Gastroesophageal sphincter (tissue), 4 donors: ENCODE measurements around the gene DHRS7. TPM values are rescaled to one million over a fixed set of nuclear protein-coding genes. Genes with fewer than 3 reads are reported as not detected.

Experiments used
- ATAC-seq: fragments of 150-250 bp; one replicate; pipeline ENCODE4 v1.9.1; 2016; ENCODE audit warnings: mild to moderate bottlenecking, moderate library complexity
- H3K27ac ChIP-seq, 4 donors: fragments of 200-600 bp; sonication (generic) in 3 of 4; 1 replicate in 3 of 4; 2 replicates in 1 of 4; pipeline ENCODE4 v1.5.1; 2016 to 2019
- H3K27me3 ChIP-seq: fragments of 200-600 bp; sonication (generic); one replicate; pipeline ENCODE4 v1.5.1; 2019
- H3K36me3 ChIP-seq, 2 donors: fragments of 200-600 bp; sonication (generic); one replicate each; pipeline ENCODE4 v1.5.1; 2019; ENCODE audit warnings: control low read depth in 1 of 2
- H3K4me1 ChIP-seq, 3 donors: fragments of 200-600 bp; sonication (generic); 1 replicate in 2 of 3; 2 replicates in 1 of 3; pipeline ENCODE4 v1.5.1; 2016 to 2019; ENCODE audit warnings: control low read depth in 2 of 3
- H3K4me3 ChIP-seq, 2 donors: fragments of 200-600 bp; sonication (generic); one replicate each; pipeline ENCODE4 v1.5.1; 2019; ENCODE audit warnings: mild to moderate bottlenecking in 1 of 2, moderate library complexity in 1 of 2
- H3K9me3 ChIP-seq, 3 donors: fragments of 200-600 bp; sonication (generic); one replicate each; pipeline ENCODE4 v1.5.1; 2017 to 2019; ENCODE audit warnings: control low read depth in 2 of 3
- EP300 ChIP-seq: sonication (generic); formaldehyde crosslinking; IDR thresholded peaks from one replicate; pipeline ENCODE4 v1.6.1; 2017; ENCODE audit warnings: antibody characterized with exemption, mild to moderate bottlenecking
- POLR2A ChIP-seq, 2 donors: fragments of 450-650 bp; IDR thresholded peaks; one replicate each; pipeline ENCODE4 v1.6.1; 2017; ENCODE audit warnings: antibody characterized with exemption in 2 of 2, mild to moderate bottlenecking in 2 of 2, moderate library complexity in 1 of 2
- POLR2AphosphoS5 ChIP-seq: sonication (generic); formaldehyde crosslinking; IDR thresholded peaks from one replicate; pipeline ENCODE4 v1.6.1; 2017; ENCODE audit warnings: antibody characterized with exemption
- WGBS, 2 donors: methylation state at CpG; one replicate each; pipeline ENCODE4 v1.1.5; 2018; ENCODE audit warnings: low coverage in 1 of 2; 5-methylcytosine and 5-hydroxymethylcytosine counted together
- total RNA-seq, 4 donors: library from RNA; depleted of rRNA; stranded (reverse); fragments of >200 nt; gene quantifications; one replicate each; pipeline ENCODE4 v1.1.0, GENCODE V29; 2016
- TF ChIP-seq, protein P1 (sequence below), 4 experiments: fragments of 200-600 bp in 2 of 4; fragments of 450-650 bp in 2 of 4; sonication (generic) in 1 of 4; IDR thresholded peaks; one replicate each; pipeline ENCODE4 v1.5.1; 2017 to 2019; ENCODE audit warnings: antibody characterized with exemption in 4 of 4, mild to moderate bottlenecking in 2 of 4, moderate library complexity in 2 of 4

Gene DHRS7
- total RNA-seq, 4 donors from 2014 or later, result 55.1 to 92.4 (median 60.6) TPM

DNA sequence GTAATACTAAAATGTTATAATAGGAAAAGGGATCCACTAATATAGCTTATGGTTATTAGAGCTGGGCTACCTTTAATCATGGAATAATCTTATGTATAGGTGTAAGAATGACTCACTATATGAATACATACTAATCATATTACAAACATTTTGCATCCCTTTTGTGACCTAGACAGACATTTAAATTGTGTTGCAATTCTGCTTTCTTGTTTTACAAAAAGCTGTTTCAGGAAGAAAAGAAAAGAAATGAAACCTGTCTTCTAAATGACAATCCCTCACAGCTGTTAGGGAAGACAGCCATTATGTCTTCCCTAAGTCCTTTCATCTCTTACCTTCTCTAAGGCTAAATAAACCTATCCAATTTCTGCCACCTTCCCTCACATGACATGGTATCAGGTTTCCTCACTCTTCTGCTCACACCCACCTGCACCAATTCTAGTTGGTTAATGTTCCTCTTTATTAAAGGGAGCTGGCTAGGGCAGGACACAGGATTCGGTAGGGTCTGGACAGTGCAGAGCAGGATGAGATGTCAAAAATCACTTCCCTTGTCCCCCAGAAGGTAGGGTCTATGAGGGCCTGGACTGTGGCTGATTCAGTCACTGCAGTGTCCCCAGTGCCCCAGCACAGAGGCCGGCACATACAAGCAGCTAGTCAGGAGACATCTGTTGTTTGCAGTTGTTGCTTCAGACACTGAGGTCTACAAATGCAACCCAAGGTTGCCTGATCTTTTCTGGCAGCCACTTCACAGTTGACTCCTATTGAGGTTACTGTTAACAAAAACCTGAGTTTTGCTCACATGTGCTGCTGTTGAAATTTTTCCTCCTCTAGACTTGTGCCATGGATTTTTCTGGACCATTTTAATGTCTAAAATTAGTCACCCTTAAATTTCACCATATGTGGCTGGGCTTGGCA is 3.7 kb downstream of the DHRS7 start:
- H3K27me3 ChIP-seq, result no peaks in the 10 kb centered on the region
- peak overlapping the region in 3 of 4 donors; percentile 6 to 45 (median 24) for H3K27ac ChIP-seq
- peaks cover 2 to 52% (median 10%) of the 10 kb centered on the region in 3 donors for H3K4me1 ChIP-seq
- no CpG with 5 or more reads among the region's 2 CpGs for WGBS, 2 donors
- peak; percentile 60 for ATAC-seq
- TF ChIP-seq, protein P1, sequence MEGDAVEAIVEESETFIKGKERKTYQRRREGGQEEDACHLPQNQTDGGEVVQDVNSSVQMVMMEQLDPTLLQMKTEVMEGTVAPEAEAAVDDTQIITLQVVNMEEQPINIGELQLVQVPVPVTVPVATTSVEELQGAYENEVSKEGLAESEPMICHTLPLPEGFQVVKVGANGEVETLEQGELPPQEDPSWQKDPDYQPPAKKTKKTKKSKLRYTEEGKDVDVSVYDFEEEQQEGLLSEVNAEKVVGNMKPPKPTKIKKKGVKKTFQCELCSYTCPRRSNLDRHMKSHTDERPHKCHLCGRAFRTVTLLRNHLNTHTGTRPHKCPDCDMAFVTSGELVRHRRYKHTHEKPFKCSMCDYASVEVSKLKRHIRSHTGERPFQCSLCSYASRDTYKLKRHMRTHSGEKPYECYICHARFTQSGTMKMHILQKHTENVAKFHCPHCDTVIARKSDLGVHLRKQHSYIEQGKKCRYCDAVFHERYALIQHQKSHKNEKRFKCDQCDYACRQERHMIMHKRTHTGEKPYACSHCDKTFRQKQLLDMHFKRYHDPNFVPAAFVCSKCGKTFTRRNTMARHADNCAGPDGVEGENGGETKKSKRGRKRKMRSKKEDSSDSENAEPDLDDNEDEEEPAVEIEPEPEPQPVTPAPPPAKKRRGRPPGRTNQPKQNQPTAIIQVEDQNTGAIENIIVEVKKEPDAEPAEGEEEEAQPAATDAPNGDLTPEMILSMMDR (IDR thresholded peaks at IDR 0.05), result no peak
- TF ChIP-seq POLR2A (IDR thresholded peaks at IDR 0.05) (no peak), EP300 (no peak), POLR2AphosphoS5 (no peak)
- no peaks in the 10 kb centered on the region for H3K36me3 ChIP-seq
- H3K4me3 ChIP-seq, result no peak overlapping the region
- H3K9me3 ChIP-seq, result no peaks in the 10 kb centered on the region

DNA sequence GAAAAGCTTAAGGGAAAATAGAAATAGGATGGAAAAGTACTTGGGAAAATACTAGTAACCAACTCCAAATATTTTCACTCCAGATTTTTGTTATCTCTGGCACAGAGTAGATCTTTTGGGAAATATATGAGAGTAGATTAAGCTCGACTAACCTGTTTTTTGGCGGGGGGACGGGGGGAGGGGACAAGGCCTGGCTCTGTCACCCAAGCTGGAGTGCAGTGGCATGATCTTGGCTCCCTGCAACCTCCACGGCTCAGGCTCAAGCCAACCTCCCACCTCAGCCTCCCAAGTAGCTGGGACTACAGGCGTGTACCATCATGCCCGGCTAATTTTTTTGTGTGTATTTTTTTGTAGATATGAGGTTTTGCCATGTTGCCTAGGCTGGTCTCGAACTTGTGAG is 4.8 kb downstream of the DHRS7 start:
- 79 to 93% methylated on average over 4 to 7 of the region's 7 CpGs for WGBS, 2 donors
- Histone ChIP-seq H3K27ac (no peak overlapping the region), H3K9me3 (no peaks in the 10 kb centered on the region), H3K4me1 (peaks cover 0 to 42% (median 4%) of the 10 kb centered on the region in 3 donors), H3K4me3 (no peak overlapping the region), H3K27me3 (no peaks in the 10 kb centered on the region), H3K36me3 (peaks cover 0 to 5% of the 10 kb centered on the region in 2 donors)
- TF ChIP-seq EP300 (no peak), POLR2AphosphoS5 (no peak), POLR2A (IDR thresholded peaks at IDR 0.05) (no peak)
- TF ChIP-seq, protein P1 (IDR thresholded peaks at IDR 0.05), result no peak
- ATAC-seq, result no peak

DNA sequence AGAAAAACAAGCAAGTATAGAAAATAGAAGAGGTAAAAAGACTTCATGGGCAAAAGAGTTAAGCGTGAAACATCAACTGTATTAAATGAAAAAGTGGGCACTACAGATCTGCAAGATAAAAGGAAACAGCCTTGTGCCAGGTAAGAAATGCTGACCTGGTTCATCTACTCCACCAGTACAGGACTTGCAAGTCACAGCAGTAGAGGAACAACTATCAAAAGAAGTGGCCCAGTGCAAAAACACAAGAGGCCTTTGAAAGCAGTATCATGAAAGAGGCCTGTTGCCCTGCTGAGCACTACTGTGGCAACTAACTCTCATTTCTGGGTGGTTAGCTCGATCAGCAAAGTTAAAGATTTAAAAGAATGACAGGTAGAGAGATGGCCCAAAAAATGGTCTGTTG is 10.5 kb downstream of the DHRS7 start:
- Histone ChIP-seq H3K27ac (no peak overlapping the region), H3K27me3 (no peaks in the 10 kb centered on the region), H3K4me1 (peaks cover 0 to 17% (median 5%) of the 10 kb centered on the region in 3 donors), H3K9me3 (no peaks in the 10 kb centered on the region), H3K36me3 (peaks cover 0 to 48% of the 10 kb centered on the region in 2 donors), H3K4me3 (no peak overlapping the region)
- no peak for ATAC-seq
- WGBS, 2 donors, result 79 to 100% methylated on average over 2 of the region's 2 CpGs
- TF ChIP-seq POLR2A (IDR thresholded peaks at IDR 0.05) (no peak), POLR2AphosphoS5 (no peak), EP300 (no peak)
- TF ChIP-seq, protein P1 (IDR thresholded peaks at IDR 0.05), result no peak

DNA sequence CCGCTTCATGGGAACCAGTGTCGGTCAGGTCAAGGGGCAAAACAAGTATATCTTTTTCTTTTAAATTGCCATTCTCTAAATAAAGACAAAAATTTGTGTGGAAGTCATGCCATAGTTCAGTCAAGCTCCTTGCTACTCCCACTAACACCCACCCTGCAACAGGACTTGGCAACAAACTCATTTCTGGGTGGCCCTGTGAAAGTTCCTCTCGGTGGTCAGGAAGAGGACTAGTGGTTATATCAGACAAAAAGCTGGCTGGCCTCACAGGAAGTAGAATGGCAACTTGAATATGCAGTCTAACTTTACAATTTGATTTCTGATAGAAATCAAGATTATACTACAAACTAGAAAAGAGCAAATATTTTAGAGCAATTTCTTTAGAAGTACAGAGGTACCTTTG is 11.2 kb downstream of the DHRS7 start:
- no peak for ATAC-seq
- H3K9me3 ChIP-seq, result no peaks in the 10 kb centered on the region
- H3K27ac ChIP-seq, result no peak overlapping the region
- WGBS, 2 donors, result 80 to 100% methylated on average over 1 to 3 of the region's 3 CpGs
- TF ChIP-seq POLR2AphosphoS5, result no peak
- TF ChIP-seq EP300, result no peak
- no peak for TF ChIP-seq POLR2A (IDR thresholded peaks at IDR 0.05)
- TF ChIP-seq, protein P1 (IDR thresholded peaks at IDR 0.05), result no peak
- H3K36me3 ChIP-seq, result peaks cover 0 to 55% of the 10 kb centered on the region in 2 donors
- no peak overlapping the region for H3K4me3 ChIP-seq
- no peaks in the 10 kb centered on the region for H3K27me3 ChIP-seq
- H3K4me1 ChIP-seq, result peaks cover 0 to 17% (median 5%) of the 10 kb centered on the region in 3 donors

DNA sequence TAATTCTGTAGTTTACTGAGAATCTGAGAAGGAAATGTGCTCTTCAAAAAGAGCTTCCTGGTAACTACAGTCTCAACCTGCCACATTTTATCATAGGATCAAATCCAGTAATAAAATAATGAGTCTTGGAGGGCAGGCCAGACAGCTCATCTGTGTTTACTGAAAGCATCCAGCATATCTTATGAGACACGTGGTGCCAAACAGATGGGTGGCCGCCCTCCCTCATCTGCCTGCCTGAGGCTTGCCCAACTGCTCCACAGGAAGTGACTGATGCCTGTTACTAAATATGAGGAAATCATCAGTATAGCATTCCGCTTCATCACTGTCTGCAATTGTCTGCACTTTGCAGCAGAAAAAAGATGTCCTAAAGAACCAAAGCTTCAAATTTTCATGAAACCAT is 13.5 kb downstream of the DHRS7 start:
- Histone ChIP-seq H3K27me3 (no peaks in the 10 kb centered on the region), H3K4me3 (no peak overlapping the region), H3K4me1 (peaks cover 0 to 17% (median 5%) of the 10 kb centered on the region in 3 donors), H3K36me3 (peaks cover 3 to 77% of the 10 kb centered on the region in 2 donors), H3K27ac (peak overlapping the region in 3 of 4 donors; percentile 32 to 59 (median 38)), H3K9me3 (no peaks in the 10 kb centered on the region)
- TF ChIP-seq EP300 (no peak), POLR2AphosphoS5 (peak; percentile 35), POLR2A (IDR thresholded peaks at IDR 0.05) (no peak)
- TF ChIP-seq, protein P1 (IDR thresholded peaks at IDR 0.05), result no peak
- WGBS, 2 donors, result 33 to 54% methylated on average over 1 to 3 of the region's 3 CpGs
- ATAC-seq, result peak; percentile 98
